Mononuclear cell (primary cell): ENCODE data around the gene PIK3C2B. TPM values are rescaled to one million over a fixed set of nuclear protein-coding genes. Genes with fewer than 3 reads are reported as not detected.

ENCODE experiments used
- H3K27me3 ChIP-seq: 2 replicates; pipeline ENCODE4 v1.6.0; 2011; ENCODE audit warnings: low read length, control low read depth; ENCODE audit not compliant: insufficient read depth
- H3K4me1 ChIP-seq: 2 replicates; pipeline ENCODE4 v1.5.1; 2011; ENCODE audit warnings: mild to moderate bottlenecking, low read length, control low read depth; ENCODE audit not compliant: insufficient read depth
- H3K4me3 ChIP-seq: 2 replicates; pipeline ENCODE4 v1.5.1; 2011; ENCODE audit warnings: mild to moderate bottlenecking, low read length, moderate library complexity
- H3K9me3 ChIP-seq: 2 replicates; pipeline ENCODE4 v1.5.1; 2011; ENCODE audit warnings: low read depth, mild to moderate bottlenecking, control low read depth, low read length
- total RNA-seq: library from RNA; depleted of rRNA; stranded (reverse); fragments of >200 nt; gene quantifications from one replicate; pipeline ENCODE4 v1.2.3, GENCODE V29; 2012

Gene PIK3C2B
- total RNA-seq, 1 donor: 18.1 TPM

- Histone ChIP-seq H3K4me3 (no peak overlapping the region), H3K27me3 (no peaks in the 10 kb centered on the region), H3K9me3 (no peaks in the 10 kb centered on the region), H3K4me1 (peaks cover 70% of the 10 kb centered on the region)
These were observed 33.0 kb downstream of the PIK3C2B start for GRCh38 chr1:204461331-204462228.

DNA sequence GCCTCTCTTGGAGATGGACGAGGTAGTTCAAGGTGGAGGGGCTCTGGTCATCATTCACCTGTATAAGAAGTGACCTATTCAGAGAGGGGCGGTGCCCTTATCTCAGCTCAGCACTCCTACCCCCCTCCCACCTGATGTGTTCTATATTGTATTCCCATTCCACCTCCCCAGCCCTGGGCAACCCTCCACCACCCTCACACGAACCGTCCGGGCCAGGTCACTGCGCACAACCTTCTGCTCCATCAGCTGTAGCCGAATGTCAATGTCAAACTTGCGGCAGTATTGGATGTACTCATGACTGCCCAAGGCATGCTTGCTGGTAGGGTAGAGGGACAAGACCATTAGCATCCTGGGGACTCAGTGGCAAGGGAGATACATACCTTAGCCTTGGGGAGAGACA, 34.3 kb downstream of the PIK3C2B start:
- H3K9me3 ChIP-seq: no peaks in the 10 kb centered on the region
- H3K27me3 ChIP-seq: no peaks in the 10 kb centered on the region
- no peak overlapping the region for H3K4me3 ChIP-seq
- peaks cover 58% of the 10 kb centered on the region for H3K4me1 ChIP-seq

GRCh38 chr1:204459706-204460105, 34.9 kb downstream of the PIK3C2B start:
- H3K4me3 ChIP-seq: no peak overlapping the region
- no peaks in the 10 kb centered on the region for H3K27me3 ChIP-seq
- peaks cover 51% of the 10 kb centered on the region for H3K4me1 ChIP-seq
- no peaks in the 10 kb centered on the region for H3K9me3 ChIP-seq

DNA sequence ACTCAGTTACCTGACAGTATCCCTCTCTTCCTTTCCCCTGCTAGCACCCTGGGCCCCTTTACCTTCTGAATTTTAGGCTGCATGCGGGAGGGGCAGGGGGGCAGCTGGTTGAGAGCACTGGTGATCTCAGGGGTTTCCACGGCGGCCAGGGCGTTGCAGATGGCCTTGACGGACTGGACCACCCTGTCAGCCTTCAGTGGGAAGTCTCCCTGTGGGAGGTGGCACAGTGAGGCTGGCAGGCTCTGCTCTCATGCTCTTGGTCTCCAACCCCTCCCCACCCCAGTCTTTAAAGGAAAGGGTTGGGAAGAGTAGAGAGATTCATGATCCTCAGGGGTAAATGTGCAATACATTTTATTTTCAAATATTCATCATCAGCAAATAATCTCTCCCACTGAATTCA, 36.9 kb downstream of the PIK3C2B start:
- H3K27me3 ChIP-seq: no peaks in the 10 kb centered on the region
- H3K9me3 ChIP-seq: no peaks in the 10 kb centered on the region
- H3K4me1 ChIP-seq: peaks cover 47% of the 10 kb centered on the region
- no peak overlapping the region for H3K4me3 ChIP-seq

DNA sequence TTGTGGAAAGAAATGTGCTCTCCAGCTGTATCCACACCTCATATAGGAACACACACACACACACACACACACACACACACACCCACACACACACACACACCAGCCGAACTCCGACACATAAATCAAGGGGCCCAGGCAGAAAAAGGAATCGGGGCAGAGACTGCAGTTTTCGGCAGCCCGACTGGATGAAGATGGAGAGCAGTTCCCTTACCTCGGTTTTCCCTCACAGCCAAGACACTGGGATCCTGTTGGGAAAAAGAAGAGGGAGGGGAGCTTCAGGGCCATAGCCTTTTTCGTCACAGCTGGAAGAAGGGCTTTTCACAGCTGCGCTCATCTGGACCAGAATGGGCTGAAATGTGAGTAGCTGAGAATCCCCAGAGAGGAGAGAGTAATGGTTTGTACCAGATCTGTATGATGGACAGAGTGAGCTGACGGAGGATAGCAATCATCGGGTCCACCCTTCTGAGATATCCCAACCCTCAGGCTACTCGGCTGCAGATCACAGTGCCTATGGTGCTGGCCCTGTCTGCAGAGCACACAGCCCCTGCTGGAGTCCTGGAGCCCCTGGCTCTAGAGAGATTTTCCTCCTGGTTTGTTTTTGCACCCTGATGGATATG, 37.7 kb downstream of the PIK3C2B start:
- H3K27me3 ChIP-seq: no peaks in the 10 kb centered on the region
- H3K4me3 ChIP-seq: no peak overlapping the region
- H3K9me3 ChIP-seq: no peaks in the 10 kb centered on the region
- H3K4me1 ChIP-seq: peaks cover 47% of the 10 kb centered on the region

DNA sequence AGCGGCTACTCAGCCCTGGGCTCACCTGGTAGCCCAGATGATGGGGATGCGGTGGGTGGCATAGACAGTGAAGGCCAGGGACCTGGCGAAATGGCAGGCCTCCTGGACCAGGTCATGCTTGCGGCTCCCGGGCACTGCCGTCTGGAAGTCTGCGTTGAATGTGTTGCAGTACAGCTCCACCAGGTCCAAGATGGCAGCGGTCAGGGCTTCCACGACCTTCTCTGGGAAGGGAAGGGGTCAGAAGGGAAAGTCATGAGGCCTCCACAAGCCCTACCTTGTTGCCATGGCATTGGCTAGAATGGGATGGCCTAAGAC, 38.8 kb downstream of the PIK3C2B start:
- Histone ChIP-seq H3K4me3 (no peak overlapping the region), H3K27me3 (no peaks in the 10 kb centered on the region), H3K4me1 (peaks cover 47% of the 10 kb centered on the region), H3K9me3 (no peaks in the 10 kb centered on the region)

DNA sequence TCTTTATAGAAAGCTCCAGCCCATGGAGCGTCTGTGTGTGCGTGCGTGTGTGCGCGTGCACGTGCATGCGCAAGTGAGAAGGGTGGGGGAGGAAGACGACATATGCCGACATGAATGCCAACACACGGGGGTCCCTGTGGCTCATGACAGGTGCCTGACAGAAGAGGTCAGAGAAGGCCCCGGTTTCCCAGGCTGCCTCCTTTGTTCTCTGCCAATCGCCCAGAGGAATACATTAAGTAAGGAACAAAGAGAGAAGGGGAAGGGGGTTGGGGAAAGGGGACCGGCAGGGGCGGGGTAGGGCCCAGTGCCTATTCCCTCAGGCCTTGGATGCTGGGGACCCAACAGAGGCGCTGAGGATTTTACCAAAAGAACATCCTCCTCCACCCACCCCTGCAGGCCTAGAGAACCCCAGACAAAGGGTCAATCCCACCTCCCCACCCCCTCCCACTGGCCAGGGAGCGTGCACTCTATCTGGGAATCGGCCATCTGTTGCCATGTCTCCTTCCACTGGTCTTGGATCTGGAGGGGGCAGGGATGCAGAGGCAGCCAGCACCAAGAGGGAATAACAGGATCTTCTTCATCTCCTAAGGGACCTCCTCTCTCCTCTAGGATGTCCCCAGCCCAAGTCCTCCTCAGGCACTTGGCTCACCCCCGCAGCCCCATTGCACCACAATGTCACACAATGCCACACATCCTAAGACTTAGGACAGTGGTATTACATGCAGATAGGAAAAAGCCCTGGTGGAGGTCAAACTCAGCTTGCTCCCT, 39.4 kb downstream of the PIK3C2B start:
- Histone ChIP-seq H3K4me1 (peaks cover 47% of the 10 kb centered on the region), H3K4me3 (no peak overlapping the region), H3K9me3 (no peaks in the 10 kb centered on the region), H3K27me3 (no peaks in the 10 kb centered on the region)

GRCh38 chr1:204454476-204454875, 40.1 kb downstream of the PIK3C2B start:
- Histone ChIP-seq H3K4me3 (no peak overlapping the region), H3K9me3 (no peaks in the 10 kb centered on the region), H3K4me1 (peaks cover 46% of the 10 kb centered on the region), H3K27me3 (no peaks in the 10 kb centered on the region)

DNA sequence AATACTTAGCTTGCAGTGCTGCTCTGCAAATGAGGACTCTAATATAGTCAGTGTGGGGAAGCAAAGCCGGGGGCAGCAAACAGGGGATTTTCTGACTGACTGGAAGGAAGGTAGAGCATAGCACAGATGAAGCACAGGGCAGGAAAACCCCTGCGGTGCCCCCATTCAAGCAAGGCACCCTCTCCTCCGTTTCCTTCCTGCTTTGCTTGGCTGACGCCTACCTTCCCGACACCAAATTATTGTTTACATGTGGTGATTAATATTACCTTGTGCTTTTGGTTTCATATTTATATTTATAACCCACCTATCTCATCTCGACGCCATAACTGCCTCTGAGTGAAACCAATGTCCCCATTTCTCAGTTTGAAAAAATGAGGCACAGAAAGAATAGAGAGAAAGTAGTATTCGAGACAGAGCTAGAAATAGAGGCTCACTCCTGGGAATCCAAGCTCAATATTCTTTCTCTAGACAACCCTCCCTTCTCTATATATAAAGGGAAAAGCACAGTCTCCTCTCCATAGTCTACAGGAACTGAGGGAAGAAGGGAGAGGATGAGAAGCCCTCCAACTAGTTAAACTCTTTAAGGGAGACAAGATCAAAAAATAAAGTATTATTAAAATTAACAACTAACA, 41.3 kb downstream of the PIK3C2B start:
- no peak overlapping the region for H3K4me3 ChIP-seq
- H3K27me3 ChIP-seq: no peaks in the 10 kb centered on the region
- H3K4me1 ChIP-seq: peaks cover 52% of the 10 kb centered on the region
- H3K9me3 ChIP-seq: no peaks in the 10 kb centered on the region

DNA sequence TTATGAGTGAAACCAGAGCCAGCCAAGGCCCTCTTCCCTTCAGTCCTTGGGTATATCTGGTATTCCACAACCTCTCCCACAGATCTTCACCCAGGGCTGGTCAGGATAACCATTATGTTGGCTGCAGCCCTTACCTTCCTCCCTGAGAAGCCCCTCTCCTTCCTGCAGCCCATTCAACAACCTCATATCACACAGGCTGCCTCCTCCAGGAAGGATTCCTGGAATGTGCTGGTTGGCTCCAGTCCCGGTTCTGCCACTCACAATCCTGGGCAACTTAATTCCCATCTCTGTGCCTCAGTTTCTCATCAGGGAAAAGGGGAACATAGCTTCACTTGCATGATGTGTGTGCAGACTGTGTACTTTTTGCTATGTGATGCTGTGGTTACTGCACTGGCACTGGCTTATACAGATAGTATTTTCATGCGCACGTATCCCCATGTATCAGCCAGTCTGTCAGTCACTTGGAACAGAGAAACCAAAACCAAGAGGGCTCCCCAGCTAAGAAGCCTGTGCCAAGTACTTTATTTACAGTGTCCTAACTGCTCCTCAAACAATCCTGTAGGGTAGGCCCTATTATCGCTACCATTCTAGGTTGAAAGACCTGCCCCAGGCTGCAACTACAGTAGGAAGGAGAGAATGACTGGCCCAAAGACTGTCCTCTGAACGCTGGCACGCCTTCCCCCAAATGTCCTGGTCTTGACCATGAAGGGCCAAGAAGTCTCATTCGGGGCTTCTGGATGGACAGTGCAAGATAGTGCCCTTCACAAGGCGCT, 43.1 kb downstream of the PIK3C2B start:
- Histone ChIP-seq H3K27me3 (no peaks in the 10 kb centered on the region), H3K4me1 (peaks cover 62% of the 10 kb centered on the region)

DNA sequence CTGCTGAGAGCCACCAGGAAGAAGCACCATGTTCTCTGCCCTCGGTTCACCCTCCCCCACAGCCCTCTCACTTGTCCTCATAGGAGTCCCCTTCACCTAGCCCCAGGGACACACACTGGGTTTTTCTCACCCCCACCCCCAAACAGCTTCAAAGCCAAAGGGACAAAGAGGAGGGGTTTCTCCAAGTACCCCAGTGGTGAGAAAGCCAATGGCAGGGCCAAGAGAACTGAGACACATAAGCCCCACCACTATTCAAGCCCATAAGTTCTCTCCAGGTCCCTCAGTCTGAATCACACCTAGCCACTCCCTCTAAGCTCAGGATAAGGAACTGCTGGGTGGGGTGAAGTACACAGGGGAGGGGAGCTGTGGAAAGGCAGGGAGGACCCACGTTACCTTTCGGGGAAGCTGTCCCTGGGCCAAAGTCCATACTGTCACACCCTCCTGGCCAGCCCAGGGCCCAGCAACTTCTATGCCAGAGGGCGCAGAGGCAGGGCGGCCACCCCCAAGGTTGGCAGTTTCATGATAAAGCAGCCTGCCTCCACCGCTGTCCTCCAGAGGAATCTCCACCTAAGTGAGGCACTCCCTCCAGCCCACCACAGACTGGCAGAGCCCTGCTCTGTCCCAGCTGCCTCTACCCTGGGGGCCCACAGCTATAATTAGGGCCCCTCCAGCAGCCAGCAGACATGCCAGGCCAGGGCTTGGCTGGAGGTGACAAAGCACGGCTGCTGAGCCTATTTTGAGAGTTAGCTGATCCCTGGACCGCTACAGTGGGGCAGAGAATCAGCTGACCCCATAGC, 43.9 kb downstream of the PIK3C2B start:
- H3K27me3 ChIP-seq: no peaks in the 10 kb centered on the region
- no peaks in the 10 kb centered on the region for H3K9me3 ChIP-seq
- H3K4me1 ChIP-seq: peaks cover 63% of the 10 kb centered on the region
- no peak overlapping the region for H3K4me3 ChIP-seq

More for the DNA sequence above, 43.1 kb downstream of the PIK3C2B start:
- Histone ChIP-seq H3K9me3 (no peaks in the 10 kb centered on the region), H3K4me3 (no peak overlapping the region)

- Histone ChIP-seq H3K27me3 (no peaks in the 10 kb centered on the region), H3K4me1 (peaks cover 63% of the 10 kb centered on the region), H3K9me3 (no peaks in the 10 kb centered on the region), H3K4me3 (no peak overlapping the region)
These were observed 44.8 kb downstream of the PIK3C2B start for GRCh38 chr1:204449678-204450280.

- Histone ChIP-seq H3K9me3 (no peaks in the 10 kb centered on the region), H3K27me3 (no peaks in the 10 kb centered on the region), H3K4me1 (peaks cover 63% of the 10 kb centered on the region), H3K4me3 (no peak overlapping the region)
These were observed 45.5 kb downstream of the PIK3C2B start for GRCh38 chr1:204448991-204449677.
